ENCODE results near the gene SRPK2.

The SRPK2 gene

DNA sequence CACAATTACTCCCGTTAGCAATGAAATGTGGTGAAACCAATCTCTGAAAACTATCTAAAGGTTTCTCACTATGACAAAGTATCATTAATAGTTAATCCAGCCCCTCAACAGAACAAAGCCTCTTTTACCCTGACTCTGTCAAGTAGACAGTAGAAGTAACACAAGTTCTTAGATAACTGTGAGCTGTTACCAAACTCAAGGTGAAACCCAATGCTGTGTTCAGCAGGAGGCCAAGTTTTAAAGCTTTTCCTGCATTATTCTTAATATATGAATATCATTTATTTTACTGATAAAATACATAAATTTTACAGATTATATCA is 109.1 kb downstream of the SRPK2 start:
- H3K4me3 ChIP-seq (ENCODE audit: low read depth, low read length), result no peak overlapping the region
- DNase-seq (ENCODE audit: low read depth), result no peak
- TF ChIP-seq, protein P1, sequence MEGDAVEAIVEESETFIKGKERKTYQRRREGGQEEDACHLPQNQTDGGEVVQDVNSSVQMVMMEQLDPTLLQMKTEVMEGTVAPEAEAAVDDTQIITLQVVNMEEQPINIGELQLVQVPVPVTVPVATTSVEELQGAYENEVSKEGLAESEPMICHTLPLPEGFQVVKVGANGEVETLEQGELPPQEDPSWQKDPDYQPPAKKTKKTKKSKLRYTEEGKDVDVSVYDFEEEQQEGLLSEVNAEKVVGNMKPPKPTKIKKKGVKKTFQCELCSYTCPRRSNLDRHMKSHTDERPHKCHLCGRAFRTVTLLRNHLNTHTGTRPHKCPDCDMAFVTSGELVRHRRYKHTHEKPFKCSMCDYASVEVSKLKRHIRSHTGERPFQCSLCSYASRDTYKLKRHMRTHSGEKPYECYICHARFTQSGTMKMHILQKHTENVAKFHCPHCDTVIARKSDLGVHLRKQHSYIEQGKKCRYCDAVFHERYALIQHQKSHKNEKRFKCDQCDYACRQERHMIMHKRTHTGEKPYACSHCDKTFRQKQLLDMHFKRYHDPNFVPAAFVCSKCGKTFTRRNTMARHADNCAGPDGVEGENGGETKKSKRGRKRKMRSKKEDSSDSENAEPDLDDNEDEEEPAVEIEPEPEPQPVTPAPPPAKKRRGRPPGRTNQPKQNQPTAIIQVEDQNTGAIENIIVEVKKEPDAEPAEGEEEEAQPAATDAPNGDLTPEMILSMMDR (conservative IDR thresholded peaks at IDR 0.05; ENCODE audit: low read depth, low read length), result no peak

DNA sequence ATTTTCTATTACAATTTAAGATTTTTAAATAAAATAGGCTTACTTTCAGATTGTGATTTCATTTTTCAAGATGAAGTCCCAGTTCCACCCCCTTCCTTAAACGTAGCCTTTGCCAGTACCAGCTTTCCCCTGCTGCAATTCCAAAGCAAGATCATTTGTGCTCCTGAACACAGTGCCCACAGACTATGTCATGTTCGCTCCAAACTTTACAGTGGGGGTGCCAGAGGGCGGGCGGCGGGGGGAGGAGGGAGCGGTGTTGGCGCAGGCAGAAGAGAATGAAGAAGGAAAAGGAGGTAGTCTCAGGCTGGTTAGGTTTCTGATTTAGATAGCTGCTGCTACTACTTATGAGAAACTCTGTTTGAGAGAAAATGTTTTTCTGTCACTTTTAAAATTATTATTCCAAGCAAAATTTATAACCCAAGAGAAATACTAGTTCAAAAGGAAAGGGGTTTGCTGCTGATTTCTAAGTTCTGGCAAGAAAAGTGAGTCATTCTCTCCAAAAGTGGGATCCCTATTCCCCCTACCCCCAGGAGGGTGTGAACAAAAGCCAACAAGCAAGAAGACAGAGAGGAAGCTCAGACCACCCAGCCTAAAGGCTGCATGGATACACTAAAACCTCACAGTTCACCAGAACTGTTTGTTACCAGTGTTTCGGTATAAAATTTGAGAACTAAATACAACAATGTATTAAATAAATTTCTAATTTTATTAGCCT is 109.6 kb downstream of the SRPK2 start:
- no peak for DNase-seq (ENCODE audit: low read depth)
- no peak overlapping the region for H3K4me3 ChIP-seq (ENCODE audit: low read depth, low read length)
- TF ChIP-seq, protein P1 (conservative IDR thresholded peaks at IDR 0.05; ENCODE audit: low read depth, low read length), result no peak

GRCh38 chr7:105278565-105278964 is 110.2 kb downstream of the SRPK2 start:
- TF ChIP-seq, protein P1 (conservative IDR thresholded peaks at IDR 0.05; ENCODE audit: low read depth, low read length), result no peak
- DNase-seq (ENCODE audit: low read depth), result no peak
- H3K4me3 ChIP-seq (ENCODE audit: low read depth, low read length), result no peak overlapping the region

- no peak overlapping the region for H3K4me3 ChIP-seq (ENCODE audit: low read depth, low read length)
- TF ChIP-seq, protein P1 (conservative IDR thresholded peaks at IDR 0.05; ENCODE audit: low read depth, low read length), result no peak
- DNase-seq (ENCODE audit: low read depth), result peak; percentile 53
These were observed 111.4 kb downstream of the SRPK2 start for GRCh38 chr7:105277341-105277740.

DNA sequence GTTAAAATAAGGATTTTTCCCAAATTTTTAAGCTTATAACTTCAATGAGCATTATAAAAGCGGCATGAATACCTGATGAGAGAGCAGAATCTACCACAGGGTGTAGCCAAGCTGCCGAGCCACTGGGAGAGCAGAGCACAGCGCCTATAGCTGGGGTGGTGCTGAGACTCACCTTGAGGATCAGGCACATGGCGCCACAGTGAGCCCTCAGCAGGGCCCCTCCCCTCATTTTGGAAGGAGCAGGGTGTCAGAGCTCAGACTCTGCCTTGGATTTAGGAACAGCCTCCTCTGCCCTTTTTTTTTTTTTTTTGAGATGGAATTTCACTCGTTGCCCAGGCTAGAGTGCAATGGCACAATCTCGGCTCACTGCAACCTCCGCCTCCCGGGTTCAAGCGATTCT is 118.6 kb downstream of the SRPK2 start:
- DNase-seq (ENCODE audit: low read depth), result no peak
- TF ChIP-seq, protein P1 (conservative IDR thresholded peaks at IDR 0.05; ENCODE audit: low read depth, low read length), result no peak
- no peak overlapping the region for H3K4me3 ChIP-seq (ENCODE audit: low read depth, low read length)

DNA sequence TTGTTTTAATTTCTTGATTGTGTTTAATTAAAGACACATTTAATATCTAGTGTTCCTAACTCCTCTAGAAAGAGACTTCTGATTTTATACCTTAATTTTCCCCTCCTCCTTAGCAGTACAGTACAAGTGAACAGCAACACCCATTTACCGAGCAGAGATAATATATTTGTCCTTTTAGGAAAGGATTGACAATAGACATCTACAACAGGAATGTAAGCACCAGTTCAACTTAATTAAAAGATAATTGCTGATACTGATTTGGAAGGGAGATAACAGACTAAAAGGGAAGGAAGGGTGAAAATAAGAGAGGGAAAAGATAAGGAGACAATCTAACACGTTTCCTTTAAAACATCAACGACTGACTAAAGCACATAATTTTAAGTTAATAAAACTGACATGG is 119.3 kb downstream of the SRPK2 start:
- DNase-seq (ENCODE audit: low read depth), result peak; percentile 15
- peak overlapping the region; percentile 51 for H3K4me3 ChIP-seq (ENCODE audit: low read depth, low read length)
- TF ChIP-seq, protein P1 (conservative IDR thresholded peaks at IDR 0.05; ENCODE audit: low read depth, low read length), result no peak

Data from choroid plexus epithelial cell (primary cell).